ENCODE measurements around the gene OTUD7B. TPM values are rescaled to one million over a fixed set of nuclear protein-coding genes. Genes with fewer than 3 reads are reported as not detected.
A peak's percentile ranks its signal among the peaks of the same experiment; 100 is the strongest.

OTUD7B gene
- total and polyA plus RNA-seq, 2 donors from 2014 or later = 3.4 to 28.1 TPM

DNA sequence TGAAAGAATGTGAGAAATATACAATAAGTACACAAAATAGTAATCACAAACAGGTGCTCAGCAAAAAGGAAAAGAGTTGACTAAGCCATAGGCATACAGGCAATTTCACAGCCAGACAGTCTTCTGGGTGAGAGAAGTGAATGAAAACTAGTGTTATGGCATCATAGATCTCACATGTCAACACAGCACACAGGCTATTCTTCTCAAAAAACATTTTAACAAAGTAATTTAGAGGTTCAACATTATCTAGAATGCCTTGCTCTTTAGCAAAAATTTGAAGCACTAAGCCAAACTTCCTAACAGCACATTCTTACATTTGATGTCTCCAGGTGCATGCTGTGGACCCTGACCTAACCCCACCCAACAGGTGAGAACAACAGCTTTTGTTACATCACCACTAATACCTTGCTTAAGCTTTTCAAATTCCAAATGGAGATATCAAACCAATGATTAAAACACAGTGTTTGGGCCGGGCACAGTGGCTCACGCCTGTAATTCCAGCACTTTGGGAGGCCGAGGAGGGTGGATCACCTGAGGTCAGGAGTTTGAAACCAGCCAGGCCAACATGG is 30.5 kb downstream of the OTUD7B start:
- TF ChIP-seq CTCF (IDR thresholded peaks at IDR 0.05; ENCODE audit: borderline replicate concordance, extremely low read depth, insufficient read depth) = no peak
- intact Hi-C loops (cut with DNase I) = no loop called here
- no peak for FAIRE-seq
- H3K9ac ChIP-seq (ENCODE audit: low read length in 3 of 3) = no peak overlapping the region
- peaks cover 0 to 33% (median 0%) of the 10 kb centered on the region in 3 donors for H3K4me1 ChIP-seq (ENCODE audit: control insufficient read depth in 2 of 3, insufficient read depth in 2 of 3, low read depth in 1 of 3, low read length in 3 of 3)
- DNase-seq = no peak
- H3K9me3 ChIP-seq (ENCODE audit: control insufficient read depth in 2 of 3, insufficient read depth in 1 of 3, low read length in 3 of 3) = no peaks in the 10 kb centered on the region
- no peak overlapping the region for H3K27ac ChIP-seq (ENCODE audit: low read depth in 2 of 2, low read length in 2 of 2)
- H3K27me3 ChIP-seq (ENCODE audit: control insufficient read depth, insufficient read depth, low read length) = no peaks in the 10 kb centered on the region
- H3K36me3 ChIP-seq (ENCODE audit: control insufficient read depth in 2 of 3, insufficient read depth in 3 of 3, low read length in 3 of 3) = peaks cover under 1 to 5% (median 5%) of the 10 kb centered on the region in 3 donors
- no peak overlapping the region for H3K4me3 ChIP-seq (ENCODE audit: low read length in 3 of 3)

GRCh38 chr1:149979245-149979971 is 31.1 kb downstream of the OTUD7B start:
- TF ChIP-seq CTCF (IDR thresholded peaks at IDR 0.05; ENCODE audit: borderline replicate concordance, extremely low read depth, insufficient read depth) = no peak
- Histone ChIP-seq H3K27ac (ENCODE audit: low read depth in 2 of 2, low read length in 2 of 2) (no peak overlapping the region), H3K36me3 (ENCODE audit: control insufficient read depth in 2 of 3, insufficient read depth in 3 of 3, low read length in 3 of 3) (peaks cover 2 to 8% (median 7%) of the 10 kb centered on the region in 3 donors), H3K9me3 (ENCODE audit: control insufficient read depth in 2 of 3, insufficient read depth in 1 of 3, low read length in 3 of 3) (no peaks in the 10 kb centered on the region), H3K27me3 (ENCODE audit: control insufficient read depth, insufficient read depth, low read length) (no peaks in the 10 kb centered on the region), H3K4me3 (ENCODE audit: low read length in 3 of 3) (no peak overlapping the region), H3K9ac (ENCODE audit: low read length in 3 of 3) (no peak overlapping the region), H3K4me1 (ENCODE audit: control insufficient read depth in 2 of 3, insufficient read depth in 2 of 3, low read depth in 1 of 3, low read length in 3 of 3) (peaks cover 0 to 30% (median 0%) of the 10 kb centered on the region in 3 donors)
- DNase-seq = no peak
- intact Hi-C loops (cut with DNase I) = no loop called here
- no peak for FAIRE-seq

- peaks cover 2 to 8% (median 7%) of the 10 kb centered on the region in 3 donors for H3K36me3 ChIP-seq (ENCODE audit: control insufficient read depth in 2 of 3, insufficient read depth in 3 of 3, low read length in 3 of 3)
- H3K9ac ChIP-seq (ENCODE audit: low read length in 3 of 3) = no peak overlapping the region
- H3K9me3 ChIP-seq (ENCODE audit: control insufficient read depth in 2 of 3, insufficient read depth in 1 of 3, low read length in 3 of 3) = no peaks in the 10 kb centered on the region
- intact Hi-C loops (cut with DNase I) = no loop called here
- no peak for FAIRE-seq
- TF ChIP-seq CTCF (IDR thresholded peaks at IDR 0.05; ENCODE audit: borderline replicate concordance, extremely low read depth, insufficient read depth) = no peak
- H3K27ac ChIP-seq (ENCODE audit: low read depth in 2 of 2, low read length in 2 of 2) = peak overlapping the region in 1 of 2 donors; percentile 52
- H3K4me3 ChIP-seq (ENCODE audit: low read length in 3 of 3) = peak overlapping the region in 1 of 3 donors; percentile 8
- H3K4me1 ChIP-seq (ENCODE audit: control insufficient read depth in 2 of 3, insufficient read depth in 2 of 3, low read depth in 1 of 3, low read length in 3 of 3) = peaks cover 0 to 30% (median 0%) of the 10 kb centered on the region in 3 donors
- peak in 3 of 5 donors; percentile 12 to 58 (median 43) for DNase-seq
- no peaks in the 10 kb centered on the region for H3K27me3 ChIP-seq (ENCODE audit: control insufficient read depth, insufficient read depth, low read length)
Observed at GRCh38 chr1:149978547-149979023, 31.9 kb downstream of the OTUD7B start.
